Measurements from ENCODE around the gene POU2F1.

- no peak for TF ChIP-seq CTCF (IDR thresholded peaks at IDR 0.05 in 2 of 3, conservative IDR thresholded peaks at IDR 0.05 in 1 of 3; ENCODE audit: borderline replicate concordance in 1 of 3, insufficient read depth in 1 of 3, low read depth in 2 of 3, low read length in 2 of 3)
- no peak for TF ChIP-seq EZH2phosphoT487 (IDR thresholded peaks at IDR 0.05; ENCODE audit: borderline replicate concordance)
- no peak for TF ChIP-seq POLR2AphosphoS5 (IDR thresholded peaks at IDR 0.05; ENCODE audit: low read depth, low read length)
- no peak for TF ChIP-seq REST (IDR thresholded peaks at IDR 0.05; ENCODE audit: low read depth)
- no peak for TF ChIP-seq ZNF274 (IDR thresholded peaks at IDR 0.05; ENCODE audit: low read depth, low read length)
- TF ChIP-seq EZH2 (IDR thresholded peaks at IDR 0.05), result no peak
- TF ChIP-seq POLR2A (IDR thresholded peaks at IDR 0.05; ENCODE audit: borderline replicate concordance, extremely low read depth, insufficient read depth, insufficient read length), result no peak
- no peak for TF ChIP-seq ATF3 (IDR thresholded peaks at IDR 0.05)
- TF ChIP-seq FOSL1 (IDR thresholded peaks at IDR 0.05; ENCODE audit: low read depth), result no peak
- no peak for TF ChIP-seq MAX (IDR thresholded peaks at IDR 0.05)
Measured at GRCh38 chr1:167408355-167408754, 187.7 kb downstream of the POU2F1 start.

Data from HCT116 (cell line).